T-cell (primary cell): ENCODE data around the gene SORCS1. TPM values are rescaled to one million over a fixed set of nuclear protein-coding genes. Genes with fewer than 3 reads are reported as not detected.

Experiments
- ATAC-seq, 4 experiments: fragments of 200-7000 bp in 3 of 4; fragments of 150-1000 bp in 1 of 4; cut with Tn5 transposase; replicated peaks in 1 of 4; 1 replicate in 3 of 4; 2 replicates in 1 of 4; pipeline ENCODE4 v1.10.0; 2021; ENCODE audit warnings: moderate library complexity in 3 of 4, mild to moderate bottlenecking in 2 of 4, moderate number of reproducible peaks in 1 of 4
- CTCF ChIA-PET, 2 donors: fragments of 300-600 bp; sonication (Branson Sonifier 250); formaldehyde crosslinking; loops; one replicate each; lab custom pipeline; 2022; ENCODE audit warnings: antibody characterized with exemption in 2 of 2; lab: Charles Lee
- POLR2A ChIA-PET, 2 donors: fragments of 300-600 bp; sonication (Branson Sonifier 250); formaldehyde crosslinking; loops; one replicate each; lab custom pipeline; 2022; ENCODE audit warnings: antibody characterized with exemption in 2 of 2; lab: Charles Lee
- DNase-seq, 35 experiments: peaks; one replicate each; pipeline versions ENCODE4 v3.0.0 to v3.0.0-alpha.2; 2013 to 2023
- H3K27ac ChIP-seq: one replicate; pipeline ENCODE4 v1.5.1; 2013; ENCODE audit warnings: low read length
- H3K27me3 ChIP-seq, 2 experiments: replicated peaks in 1 of 2; 1 replicate in 1 of 2; 2 replicates in 1 of 2; pipeline versions ENCODE4 v1.6.1 to v1.7.0; 2013; ENCODE audit warnings: low read length in 1 of 2, mixed read lengths in 1 of 2; ENCODE audit not compliant: control insufficient read depth in 2 of 2, insufficient read depth in 2 of 2; ENCODE audit errors: extremely low read depth in 1 of 2
- H3K36me3 ChIP-seq, 2 donors: 1 replicate in 1 of 2; 2 replicates in 1 of 2; pipeline versions ENCODE4 v1.6.1 to v1.7.0; 2013; ENCODE audit warnings: low read length in 1 of 2; ENCODE audit not compliant: control insufficient read depth in 2 of 2, insufficient read depth in 1 of 2; ENCODE audit errors: extremely low read depth in 1 of 2
- H3K4me1 ChIP-seq, 2 experiments: 1 replicate in 1 of 2; 2 replicates in 1 of 2; pipeline versions ENCODE4 v1.6.1 to v1.7.0; 2013; ENCODE audit warnings: low read length in 2 of 2, mixed read lengths in 1 of 2; ENCODE audit not compliant: insufficient read depth in 2 of 2, control insufficient read depth in 1 of 2; ENCODE audit errors: extremely low read depth in 1 of 2
- H3K4me3 ChIP-seq, 2 donors: 1 replicate in 1 of 2; 2 replicates in 1 of 2; pipeline versions ENCODE4 v1.5.1 to v1.7.0; 2013; ENCODE audit warnings: mild to moderate bottlenecking in 2 of 2, low read length in 1 of 2, moderate library complexity in 1 of 2; ENCODE audit not compliant: control insufficient read depth in 1 of 2; ENCODE audit errors: extremely low read depth in 1 of 2
- H3K9me3 ChIP-seq: 2 replicates; pipeline ENCODE4 v1.7.0; 2013
- H3K27ac Mint-ChIP-seq, 2 donors: one replicate each; pipeline ENCODE4 v1.8.0; 2020 to 2021; ENCODE audit warnings: mild to moderate bottlenecking in 2 of 2, mixed read lengths in 2 of 2
- H3K27me3 Mint-ChIP-seq, 2 donors: one replicate each; pipeline ENCODE4 v1.8.0; 2021 to 2022; ENCODE audit warnings: mixed read lengths in 2 of 2
- H3K36me3 Mint-ChIP-seq: one replicate; pipeline ENCODE4 v1.8.0; 2021; ENCODE audit warnings: mixed read lengths
- H3K4me1 Mint-ChIP-seq, 3 donors: one replicate each; pipeline ENCODE4 v1.8.0; 2020 to 2022; ENCODE audit warnings: mixed read lengths in 3 of 3, mild to moderate bottlenecking in 1 of 3
- H3K4me3 Mint-ChIP-seq, 3 donors: one replicate each; pipeline ENCODE4 v1.8.0; 2020 to 2022; ENCODE audit warnings: mild to moderate bottlenecking in 3 of 3, mixed read lengths in 3 of 3, moderate library complexity in 3 of 3
- H3K9me3 Mint-ChIP-seq, 3 donors: one replicate each; pipeline ENCODE4 v1.8.0; 2020 to 2022; ENCODE audit warnings: mixed read lengths in 3 of 3
- WGBS: methylation state at CpG from one replicate; pipeline ENCODE4 v1.1.5; 2013; ENCODE audit warnings: missing lambda C conversion rate; ENCODE audit not compliant: insufficient coverage; 5-methylcytosine and 5-hydroxymethylcytosine counted together
- total RNA-seq, 35 experiments: library from RNA in 6 of 35; stranded (reverse) in 6 of 35; fragments of 120-200 nt in 1 of 35; gene quantifications; one replicate each; pipeline versions ENCODE4 v1.2.1 to v1.2.4 and lab custom pipeline; 2013 to 2026

The SORCS1 gene
- total RNA-seq, 5 donors from 2014 or later (not counting 1 experiment from before 2014, with no cell fraction given) = not detected

- Histone ChIP-seq H3K36me3 (no peaks in the 10 kb centered on the region), H3K27ac (no peak overlapping the region), H3K27me3 (no peaks in the 10 kb centered on the region), H3K4me1 (no peaks in the 10 kb centered on the region), H3K4me3 (no peak overlapping the region), H3K9me3 (no peaks in the 10 kb centered on the region)
- Mint-ChIP-seq H3K27ac (no peak overlapping the region), H3K36me3 (no peaks in the 10 kb centered on the region), H3K27me3 (no peaks in the 10 kb centered on the region), H3K4me3 (no peak overlapping the region), H3K9me3 (peaks cover 12 to 26% (median 13%) of the 10 kb centered on the region in 3 donors), H3K4me1 (no peaks in the 10 kb centered on the region)
- ATAC-seq = no peak
- CTCF ChIA-PET = no interaction called here
- POLR2A ChIA-PET = no interaction called here
- no peak for DNase-seq
- WGBS = no CpG with 5 or more reads among the region's 5 CpGs
Observed at GRCh38 chr10:107126512-107127065, 37.9 kb downstream of the SORCS1 start.

- DNase-seq = no peak
- Histone ChIP-seq H3K4me3 (no peak overlapping the region), H3K27me3 (no peaks in the 10 kb centered on the region), H3K27ac (no peak overlapping the region), H3K9me3 (no peaks in the 10 kb centered on the region), H3K36me3 (no peaks in the 10 kb centered on the region), H3K4me1 (no peaks in the 10 kb centered on the region)
- no peak for ATAC-seq
- no peak overlapping the region for H3K27ac Mint-ChIP-seq
- POLR2A ChIA-PET = no interaction called here
- H3K9me3 Mint-ChIP-seq = peaks cover 9 to 21% (median 15%) of the 10 kb centered on the region in 3 donors
- no peaks in the 10 kb centered on the region for H3K36me3 Mint-ChIP-seq
- H3K4me1 Mint-ChIP-seq = no peaks in the 10 kb centered on the region
- no peak overlapping the region for H3K4me3 Mint-ChIP-seq
- CTCF ChIA-PET = interaction anchor here in 1 of 2 donors (0.7 kb wide), 1 partner anchor 49 kb away, joined by 3 read pairs; no protein-coding TSS in a partner anchor
- no peaks in the 10 kb centered on the region for H3K27me3 Mint-ChIP-seq
- WGBS = 0% methylated on average over 2 of the region's 2 CpGs
Observed at GRCh38 chr10:107122703-107123102, 41.8 kb downstream of the SORCS1 start.

DNA sequence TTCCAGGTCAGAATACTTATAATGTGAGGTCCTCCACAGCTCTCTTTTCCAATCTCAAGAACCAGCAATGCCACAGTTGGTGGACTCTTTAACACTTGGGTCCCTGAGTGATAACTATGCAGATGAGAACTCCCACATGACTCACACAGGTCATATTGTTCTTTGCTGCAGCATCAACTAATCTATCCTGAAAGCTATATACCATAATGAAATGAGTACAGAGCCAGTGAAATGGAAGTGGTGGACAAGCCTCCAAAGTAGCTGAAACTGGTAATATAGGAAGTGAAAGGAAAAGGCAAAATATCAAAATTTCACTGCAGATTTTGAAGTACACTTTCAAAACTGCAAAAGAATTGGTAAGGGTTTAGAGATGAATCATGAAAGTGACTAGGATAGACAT, 45.6 kb downstream of the SORCS1 start:
- Mint-ChIP-seq H3K27me3 (no peaks in the 10 kb centered on the region), H3K27ac (no peak overlapping the region), H3K4me3 (no peak overlapping the region), H3K36me3 (no peaks in the 10 kb centered on the region), H3K4me1 (no peaks in the 10 kb centered on the region), H3K9me3 (peaks cover 4 to 16% (median 8%) of the 10 kb centered on the region in 3 donors)
- peaks cover 2% of the 10 kb centered on the region for H3K9me3 ChIP-seq
- H3K27ac ChIP-seq = no peak overlapping the region
- ChIA-PET POLR2A (no interaction called here), CTCF (no interaction called here)
- H3K4me3 ChIP-seq = no peak overlapping the region
- H3K36me3 ChIP-seq = no peaks in the 10 kb centered on the region
- ATAC-seq = no peak
- no peaks in the 10 kb centered on the region for H3K27me3 ChIP-seq
- no peak for DNase-seq
- no peaks in the 10 kb centered on the region for H3K4me1 ChIP-seq

- POLR2A ChIA-PET = no interaction called here
- H3K36me3 Mint-ChIP-seq = no peaks in the 10 kb centered on the region
- no peaks in the 10 kb centered on the region for H3K36me3 ChIP-seq
Observed at GRCh38 chr10:107104026-107104652, 60.4 kb downstream of the SORCS1 start.

GRCh38 chr10:107103174-107104025, 61.1 kb downstream of the SORCS1 start:
- H3K27me3 ChIP-seq = no peaks in the 10 kb centered on the region

More at GRCh38 chr10:107104026-107104652, 60.4 kb downstream of the SORCS1 start:
- DNase-seq (no peak), ATAC-seq (no peak)
- H3K27me3 Mint-ChIP-seq = no peaks in the 10 kb centered on the region
- H3K27me3 ChIP-seq = peaks cover 0 to 1% of the 10 kb centered on the region in 2 experiments
- CTCF ChIA-PET = no interaction called here
- H3K4me1 ChIP-seq = no peaks in the 10 kb centered on the region
- no peak overlapping the region for H3K27ac Mint-ChIP-seq
- no peak overlapping the region for H3K27ac ChIP-seq
- no peaks in the 10 kb centered on the region for H3K4me1 Mint-ChIP-seq
- H3K4me3 ChIP-seq = no peak overlapping the region
- no CpG with 5 or more reads among the region's 4 CpGs for WGBS
- H3K9me3 ChIP-seq = no peaks in the 10 kb centered on the region
- no peak overlapping the region for H3K4me3 Mint-ChIP-seq
- peaks cover 9 to 11% (median 11%) of the 10 kb centered on the region in 3 donors for H3K9me3 Mint-ChIP-seq

GRCh38 chr10:107098326-107098725, 66.2 kb downstream of the SORCS1 start:
- no peaks in the 10 kb centered on the region for H3K9me3 ChIP-seq

More at GRCh38 chr10:107103174-107104025, 61.1 kb downstream of the SORCS1 start:
- Mint-ChIP-seq H3K9me3 (peaks cover 6 to 8% (median 6%) of the 10 kb centered on the region in 3 donors), H3K4me3 (no peak overlapping the region), H3K27ac (no peak overlapping the region), H3K27me3 (no peaks in the 10 kb centered on the region), H3K36me3 (no peaks in the 10 kb centered on the region), H3K4me1 (no peaks in the 10 kb centered on the region)
- no peaks in the 10 kb centered on the region for H3K4me1 ChIP-seq
- DNase-seq (no peak), ATAC-seq (no peak)
- H3K27ac ChIP-seq = no peak overlapping the region
- POLR2A ChIA-PET = no interaction called here
- no peaks in the 10 kb centered on the region for H3K9me3 ChIP-seq
- H3K4me3 ChIP-seq = no peak overlapping the region
- no peaks in the 10 kb centered on the region for H3K36me3 ChIP-seq
- WGBS = 64% methylated on average over 5 of the region's 8 CpGs
- CTCF ChIA-PET = no interaction called here

More at GRCh38 chr10:107098326-107098725, 66.2 kb downstream of the SORCS1 start:
- Histone ChIP-seq H3K36me3 (no peaks in the 10 kb centered on the region), H3K4me1 (no peaks in the 10 kb centered on the region), H3K4me3 (no peak overlapping the region), H3K27ac (no peak overlapping the region), H3K27me3 (no peaks in the 10 kb centered on the region)
- ATAC-seq (no peak), DNase-seq (no peak)
- 50% methylated on average over 1 of the region's 2 CpGs for WGBS
- no peaks in the 10 kb centered on the region for H3K36me3 Mint-ChIP-seq
- H3K27ac Mint-ChIP-seq = no peak overlapping the region
- no peaks in the 10 kb centered on the region for H3K27me3 Mint-ChIP-seq
- ChIA-PET POLR2A (no interaction called here), CTCF (no interaction called here)
- H3K9me3 Mint-ChIP-seq = peaks cover 4 to 15% (median 6%) of the 10 kb centered on the region in 3 donors
- no peak overlapping the region for H3K4me3 Mint-ChIP-seq
- H3K4me1 Mint-ChIP-seq = no peaks in the 10 kb centered on the region
